Chondrocyte (in vitro differentiated cells): ENCODE results near the gene TMC2. TPM values are rescaled to one million over a fixed set of nuclear protein-coding genes. Genes with fewer than 3 reads are reported as not detected.
"Not testable (repeated sequence)": the region's sequence is repeated elsewhere in the genome, so short reads cannot be mapped to it uniquely, and the experiment has no call there.

Source experiments
- DNase-seq: peaks from one replicate; pipeline ENCODE4 v3.0.0; 2021; ENCODE audit warnings: mixed read lengths, low spot score
- H3K27ac Mint-ChIP-seq: one replicate; pipeline ENCODE4 v1.8.0; 2021; ENCODE audit warnings: mild to moderate bottlenecking, moderate library complexity, mixed read lengths; ENCODE audit not compliant: unreplicated experiment
- H3K27me3 Mint-ChIP-seq: 2 replicates; pipeline ENCODE4 v1.8.0; 2021; ENCODE audit warnings: low read depth, mixed read lengths
- H3K36me3 Mint-ChIP-seq: 2 replicates; pipeline ENCODE4 v1.8.0; 2021; ENCODE audit warnings: low read depth, mixed read lengths
- H3K4me1 Mint-ChIP-seq: 2 replicates; pipeline ENCODE4 v1.8.0; 2021; ENCODE audit warnings: low read depth, mild to moderate bottlenecking, mixed read lengths
- H3K4me3 Mint-ChIP-seq: one replicate; pipeline ENCODE4 v1.8.0; 2021; ENCODE audit warnings: mild to moderate bottlenecking, moderate library complexity, mixed read lengths; ENCODE audit not compliant: unreplicated experiment
- H3K9me3 Mint-ChIP-seq: 2 replicates; pipeline ENCODE4 v1.8.0; 2021; ENCODE audit warnings: low read depth, mixed read lengths
- CTCF ChIP-seq: fragments of 200-600 bp; sonication (generic); IDR thresholded peaks from 2 replicates; pipeline ENCODE4 v1.5.0; 2021; ENCODE audit warnings: antibody characterized with exemption, mild to moderate bottlenecking, moderate library complexity
- total RNA-seq: library from RNA; stranded (reverse); gene quantifications from 3 replicates; pipeline ENCODE4 v1.2.1, GENCODE V29; 2021

Gene TMC2
- total RNA-seq, 1 donor from 2014 or later, result not detected

- H3K36me3 Mint-ChIP-seq, result no peaks in the 10 kb centered on the region
- H3K27ac Mint-ChIP-seq, result peak overlapping the region; percentile 79
- peak; percentile 99 for TF ChIP-seq CTCF
- DNase-seq, result no peak
- no peaks in the 10 kb centered on the region for H3K9me3 Mint-ChIP-seq
- peaks cover 14% of the 10 kb centered on the region for H3K27me3 Mint-ChIP-seq
- peak overlapping the region; percentile 93 for H3K4me3 Mint-ChIP-seq
- peaks cover 24% of the 10 kb centered on the region for H3K4me1 Mint-ChIP-seq
These were observed 12.3 kb upstream of the TMC2 start for GRCh38 chr20:2523919-2524708.

- H3K4me3 Mint-ChIP-seq, result peak overlapping the region; percentile 93
- H3K27ac Mint-ChIP-seq, result peak overlapping the region; percentile 90
- peak; percentile 62 for TF ChIP-seq CTCF
- H3K36me3 Mint-ChIP-seq, result no peaks in the 10 kb centered on the region
- H3K27me3 Mint-ChIP-seq, result peaks cover 18% of the 10 kb centered on the region
- H3K4me1 Mint-ChIP-seq, result peaks cover 17% of the 10 kb centered on the region
- no peak for DNase-seq
- no peaks in the 10 kb centered on the region for H3K9me3 Mint-ChIP-seq
These were observed 11.5 kb upstream of the TMC2 start for GRCh38 chr20:2524709-2525506.

GRCh38 chr20:2526218-2526583, 10.2 kb upstream of the TMC2 start:
- peaks cover 17% of the 10 kb centered on the region for H3K4me1 Mint-ChIP-seq
- H3K9me3 Mint-ChIP-seq, H3K36me3 Mint-ChIP-seq, H3K27ac Mint-ChIP-seq, DNase-seq, H3K4me3 Mint-ChIP-seq: not testable (repeated sequence)
- H3K27me3 Mint-ChIP-seq, result peaks cover 20% of the 10 kb centered on the region

GRCh38 chr20:2527762-2528161, 8.6 kb upstream of the TMC2 start:
- TF ChIP-seq CTCF, result no peak
- DNase-seq, result no peak
- H3K4me1 Mint-ChIP-seq, result peaks cover 15% of the 10 kb centered on the region
- H3K9me3 Mint-ChIP-seq, result no peaks in the 10 kb centered on the region
- H3K27ac Mint-ChIP-seq, result no peak overlapping the region
- no peak overlapping the region for H3K4me3 Mint-ChIP-seq
- H3K36me3 Mint-ChIP-seq, result no peaks in the 10 kb centered on the region
- H3K27me3 Mint-ChIP-seq, result peaks cover 20% of the 10 kb centered on the region

GRCh38 chr20:2528671-2529271, 7.6 kb upstream of the TMC2 start:
- Mint-ChIP-seq H3K4me3 (no peak overlapping the region), H3K9me3 (no peaks in the 10 kb centered on the region), H3K27me3 (peaks cover 24% of the 10 kb centered on the region), H3K4me1 (peaks cover 15% of the 10 kb centered on the region), H3K36me3 (no peaks in the 10 kb centered on the region), H3K27ac (no peak overlapping the region)
- no peak for TF ChIP-seq CTCF
- no peak for DNase-seq
